HG03460 (cell line): ENCODE data around the gene GALNT13.

Experiments used
- ATAC-seq: cut with Tn5 transposase; IDR thresholded peaks from one replicate; pipeline ENCODE4 v1.9.1; 2021; ENCODE audit not compliant: unreplicated experiment

The GALNT13 gene

GRCh38 chr2:153871231-153872221 is at the start of gene GALNT13:
Gene GALNT13, plus strand, starts transcription at chr2:153871922.
- ATAC-seq, result no peak

- ATAC-seq, result no peak
Measured at GRCh38 chr2:153823880-153824279, 47.8 kb upstream of the GALNT13 start.

- no peak for ATAC-seq
Measured at GRCh38 chr2:153828335-153828734, 43.4 kb upstream of the GALNT13 start.

- ATAC-seq, result no peak
Measured at GRCh38 chr2:153834662-153835061, 37.1 kb upstream of the GALNT13 start.

- no peak for ATAC-seq
Measured at GRCh38 chr2:153858250-153858649, 13.5 kb upstream of the GALNT13 start.

- no peak for ATAC-seq
Measured at GRCh38 chr2:153864022-153864421, 7.7 kb upstream of the GALNT13 start.

- ATAC-seq, result no peak
Measured at GRCh38 chr2:153866595-153866994, 5.1 kb upstream of the GALNT13 start.

GRCh38 chr2:153870308-153870707 is 1.4 kb upstream of the GALNT13 start:
- ATAC-seq, result no peak

- no peak for ATAC-seq
Measured at GRCh38 chr2:153872311-153873051, 759 bp downstream of the GALNT13 start.

- no peak for ATAC-seq
Measured at GRCh38 chr2:153873052-153874048, 1.6 kb downstream of the GALNT13 start.

GRCh38 chr2:153875801-153876466 is 4.2 kb downstream of the GALNT13 start:
- ATAC-seq, result no peak

GRCh38 chr2:153880926-153881325 is 9.2 kb downstream of the GALNT13 start:
- ATAC-seq, result no peak

- ATAC-seq, result no peak
Measured at GRCh38 chr2:153886833-153887232, 15.1 kb downstream of the GALNT13 start.

- ATAC-seq, result no peak
Measured at GRCh38 chr2:153890576-153890975, 18.9 kb downstream of the GALNT13 start.

GRCh38 chr2:153891051-153891450 is 19.3 kb downstream of the GALNT13 start:
- no peak for ATAC-seq

GRCh38 chr2:153912798-153913396 is 41.2 kb downstream of the GALNT13 start:
- ATAC-seq, result no peak

GRCh38 chr2:153917570-153917969 is 45.8 kb downstream of the GALNT13 start:
- ATAC-seq, result no peak

- ATAC-seq, result no peak
Measured at GRCh38 chr2:153935511-153935910, 63.8 kb downstream of the GALNT13 start.

- ATAC-seq, result no peak
Measured at GRCh38 chr2:153939124-153939796, 67.5 kb downstream of the GALNT13 start.
